K562 (cell line): ENCODE data around the gene HNRNPLL. TPM values are rescaled to one million over a fixed set of nuclear protein-coding genes. Genes with fewer than 3 reads are reported as not detected.

Source experiments
- ATAC-seq: fragments of 200-7000 bp; cut with Tn5 transposase; 3 replicates; pipeline ENCODE4 v1.9.1; 2020; ENCODE audit warnings: moderate library complexity
- BruUV-seq: library from RNA; stranded (reverse); fragments of 400-500 nt; replicated peaks from 2 replicates; lab custom pipeline; 2021; lab: Mats Ljungman, UMichigan
- CTCF ChIA-PET: fragments of 300-600 bp; formaldehyde crosslinking; extraction: SDS; loops from one replicate; lab custom pipeline; 2021; ENCODE audit warnings: low intra/inter-chr PET ratio; lab: Yijun Ruan, JAX
- POLR2A ChIA-PET: fragments of 300-600, 350-650 bp; sonication (Branson Sonifier 250); formaldehyde crosslinking; extraction: SDS; loops from one replicate; lab custom pipeline; 2021; ENCODE audit warnings: antibody characterized with exemption, inconsistent platforms; lab: Yijun Ruan, JAX
- DNase-seq, 4 experiments: peaks; one replicate each; pipeline versions ENCODE4 v3.0.0 to v3.0.0-alpha.2; 2011 to 2018; ENCODE audit warnings: low spot score in 3 of 4, mixed read lengths in 3 of 4; ENCODE audit errors: extremely low read depth in 1 of 4
- FAIRE-seq: peaks from 2 replicates; lab custom pipeline; 2011; peaks lifted over from hg19 to GRCh38; lab: Jason Lieb, UNC
- H2AFZ ChIP-seq: 2 replicates; pipeline ENCODE4 v1.6.0; 2011; ENCODE audit warnings: low read depth, low read length, control low read depth, inconsistent platforms
- H3K27ac ChIP-seq: fragments of 200-600 bp; 3 replicates; pipeline ENCODE4 v1.8.0; 2011; ENCODE audit warnings: low read depth, mild to moderate bottlenecking, control low read depth, inconsistent platforms, low read length, moderate library complexity, mixed read lengths; ENCODE audit errors: extremely low read depth
- H3K27me3 ChIP-seq, 2 experiments: fragments of 300-600 bp in 1 of 2; 2 replicates in 1 of 2; 3 replicates in 1 of 2; pipeline versions ENCODE4 v1.6.0 to v1.8.0; 2011; ENCODE audit warnings: inconsistent platforms in 2 of 2, low read length in 2 of 2, mild to moderate bottlenecking in 1 of 2, mixed read lengths in 1 of 2, moderate library complexity in 1 of 2; ENCODE audit not compliant: control insufficient read depth in 2 of 2, insufficient read depth in 2 of 2
- H3K36me3 ChIP-seq: fragments of 300-600 bp; 3 replicates; pipeline ENCODE4 v1.8.0; 2011; ENCODE audit warnings: mild to moderate bottlenecking, low read length, inconsistent platforms; ENCODE audit not compliant: control insufficient read depth, insufficient read depth
- H3K4me1 ChIP-seq, 2 experiments: fragments of 200-600 bp in 1 of 2; replicated peaks in 1 of 2; 2 replicates in 1 of 2; 3 replicates in 1 of 2; pipeline versions ENCODE4 v1.5.1 to v1.8.0; 2011; ENCODE audit warnings: inconsistent platforms in 2 of 2, low read length in 2 of 2, mild to moderate bottlenecking in 1 of 2, mixed read lengths in 1 of 2, moderate library complexity in 1 of 2; ENCODE audit not compliant: control insufficient read depth in 2 of 2, insufficient read depth in 2 of 2
- H3K4me2 ChIP-seq: 2 replicates; pipeline ENCODE4 v1.6.1; 2011; ENCODE audit warnings: low read length, control low read depth, inconsistent platforms, mixed read lengths; ENCODE audit not compliant: insufficient read depth
- H3K4me3 ChIP-seq: fragments of 200-600 bp; sonication (generic), shearing (Covaris generic); 2 replicates; pipeline ENCODE4 v1.5.1; 2016; ENCODE audit warnings: control low read depth, inconsistent platforms
- H3K79me2 ChIP-seq: fragments of 200-600 bp; 3 replicates; pipeline ENCODE4 v1.8.0; 2011; ENCODE audit warnings: low read length, inconsistent platforms; ENCODE audit not compliant: control insufficient read depth, insufficient read depth
- H3K9ac ChIP-seq, 2 experiments: 2 replicates each; pipeline versions ENCODE4 v1.6.0 to v1.6.1; 2011; ENCODE audit warnings: low read depth in 2 of 2, low read length in 2 of 2, control low read depth in 1 of 2, inconsistent platforms in 1 of 2, mild to moderate bottlenecking in 1 of 2, mixed read lengths in 1 of 2; ENCODE audit not compliant: insufficient read depth in 1 of 2
- H3K9me1 ChIP-seq: one replicate; pipeline ENCODE4 v1.6.0; 2011; ENCODE audit warnings: inconsistent platforms, mild to moderate bottlenecking, low read length, moderate library complexity; ENCODE audit not compliant: control insufficient read depth, insufficient read depth
- H3K9me3 ChIP-seq: replicated peaks from 2 replicates; pipeline ENCODE4 v1.5.1; 2011; ENCODE audit warnings: low read depth, low read length, inconsistent platforms; ENCODE audit not compliant: control insufficient read depth, insufficient read depth
- H4K20me1 ChIP-seq: replicated peaks from 2 replicates; pipeline ENCODE4 v1.6.1; 2011; ENCODE audit warnings: low read length, inconsistent platforms, mixed read lengths; ENCODE audit not compliant: control insufficient read depth, insufficient read depth
- ATF2 ChIP-seq: sonication (generic); formaldehyde crosslinking; IDR thresholded peaks from 2 replicates; pipeline ENCODE4 v1.8.1; 2022; ENCODE audit warnings: missing genetic modification reagents
- ATF3 ChIP-seq, 2 experiments: fragments of 450-650 bp in 1 of 2; sonication (generic) in 1 of 2; formaldehyde crosslinking in 1 of 2; IDR thresholded peaks in 1 of 2; conservative IDR thresholded peaks in 1 of 2; 2 replicates each; pipeline versions ENCODE4 v1.6.1 to v1.8.1; 2016 to 2023; ENCODE audit warnings: mild to moderate bottlenecking in 2 of 2, moderate library complexity in 2 of 2, inconsistent platforms in 1 of 2, missing genetic modification reagents in 1 of 2
- HOXB6 ChIP-seq: fragments of 250-450 bp; sonication (Bioruptor Pico); IDR thresholded peaks from 2 replicates; pipeline ENCODE4 v1.5.1; 2022; ENCODE audit warnings: mild to moderate bottlenecking, borderline replicate concordance
- MAFG ChIP-seq: fragments of 450-650 bp; conservative IDR thresholded peaks from 2 replicates; pipeline ENCODE4 v1.6.1; 2016; ENCODE audit warnings: missing genetic modification characterization, missing compliant biosample characterization
- MLLT1 ChIP-seq, 2 experiments: fragments of 450-650 bp; IDR thresholded peaks; 2 replicates each; pipeline ENCODE4 v1.6.1; 2016
- MNT ChIP-seq, 2 experiments: fragments of 450-650 bp; conservative IDR thresholded peaks; 2 replicates each; pipeline ENCODE4 v1.6.1; 2017; ENCODE audit warnings: mild to moderate bottlenecking in 2 of 2, moderate library complexity in 2 of 2
- NFIC ChIP-seq: fragments of 450-650 bp; IDR thresholded peaks from 2 replicates; pipeline ENCODE4 v1.6.1; 2017; ENCODE audit warnings: mild to moderate bottlenecking, inconsistent platforms
- TAF9B ChIP-seq: fragments of 450-650 bp; IDR thresholded peaks from 2 replicates; pipeline ENCODE4 v1.6.1; 2018; ENCODE audit warnings: mild to moderate bottlenecking; ENCODE audit not compliant: partially characterized antibody
- TRIM24 ChIP-seq, 2 experiments: fragments of 450-650 bp; IDR thresholded peaks; 2 replicates each; pipeline ENCODE4 v1.6.1; 2016
- ZNF282 ChIP-seq: sonication (generic); formaldehyde crosslinking; IDR thresholded peaks from 2 replicates; pipeline ENCODE4 v1.8.1; 2023; ENCODE audit warnings: missing genetic modification reagents
- ZNF511 ChIP-seq: sonication (generic); formaldehyde crosslinking; IDR thresholded peaks from 2 replicates; pipeline ENCODE4 v1.8.0; 2022; ENCODE audit warnings: mild to moderate bottlenecking, missing genetic modification reagents
- WGBS: fragments of 100-300 bp; shearing (Covaris generic); methylation state at CpG from one replicate; pipeline ENCODE4 v1.1.6; 2016; ENCODE audit warnings: low coverage, mixed read lengths; ENCODE audit not compliant: insufficient coverage; ENCODE audit errors: missing lambda C conversion rate; 5-methylcytosine and 5-hydroxymethylcytosine counted together
- in situ Hi-C: fragments of 300-500 bp; cut with MboI; formaldehyde crosslinking; loops from 4 replicates; pipeline ENCODE4 v1.15.0; 2018; ENCODE audit warnings: inconsistent platforms, mixed read lengths
- intact Hi-C: fragments of 100-400 bp; cut with micrococcal nuclease; formaldehyde crosslinking; loops from 2 replicates; pipeline ENCODE4 v1.14.2; 2022
- polyA plus RNA-seq, 8 experiments: library from polyadenylated mRNA; depleted of rRNA in 4 of 8; stranded (reverse) in 5 of 8; unstranded in 3 of 8; fragments of >200 nt; fragmentation: Nextera tagmentation in 2 of 8; fragmentation: Illumina TruSeq in 1 of 8; extraction: Ambion mirVana in 2 of 8; extraction: Trizol in 1 of 8; gene quantifications; 2 replicates each; pipeline versions ENCODE4 v1.2.1 to v1.2.3, GENCODE V29; 2011 to 2014; ENCODE audit warnings: inconsistent platforms in 1 of 8, missing spikeins in 1 of 8
- total RNA-seq, 7 experiments: library from RNA; depleted of rRNA in 6 of 7; stranded (reverse); fragments of >200 nt in 6 of 7; fragmentation: Illumina TruSeq in 2 of 7; extraction: Trizol in 2 of 7; gene quantifications; 2 replicates each; pipeline versions ENCODE4 v1.2.1 to v1.2.3, GENCODE V29; 2011 to 2021; ENCODE audit warnings: low replicate concordance in 1 of 7

HNRNPLL gene
- total and polyA plus RNA-seq, 9 of the 15 experiments (the other 6 are each of a cell fraction or from before 2014, with no cell fraction given), result 19.8 to 135 (median 57.8) TPM

- Histone ChIP-seq H3K4me3 (peak overlapping the region; percentile 92), H3K27ac (peak overlapping the region; percentile 57), H3K9me1 (no peaks in the 10 kb centered on the region), H3K4me1 (peaks cover 17 to 28% of the 10 kb centered on the region in 2 experiments), H2AFZ (no peak overlapping the region), H4K20me1 (peaks cover 11% of the 10 kb centered on the region), H3K9ac (peak overlapping the region in 1 of 2 experiments; percentile 88; a peak in 3 of 4 replicates), H3K4me2 (peak overlapping the region; percentile 82), H3K36me3 (peaks cover 11% of the 10 kb centered on the region; the same call in 1 of the 3 replicates), H3K27me3 (no peaks in the 10 kb centered on the region), H3K79me2 (peaks cover 88% of the 10 kb centered on the region), H3K9me3 (no peaks in the 10 kb centered on the region)
- POLR2A ChIA-PET, result interaction anchor here (0.6 to 3.5 kb wide), 10 partner anchors 8 to 152 kb away, joined by 3 to 15 read pairs (median 4); partner anchors contain the start of gene SRSF7
- ATAC-seq (no peak), FAIRE-seq (no peak), DNase-seq (no peak)
- CTCF ChIA-PET, result no interaction called here
- intact Hi-C loops (no loop called here), in situ Hi-C loops (no loop called here)
- BruUV-seq, result no TSS peak
- 11% methylated on average over 1 of the region's 1 CpG for WGBS
- peak; percentile 17 for TF ChIP-seq TAF9B
- TF ChIP-seq NFIC, result peak; percentile 97
- no peak for TF ChIP-seq ZNF282
- TF ChIP-seq TRIM24 (IDR thresholded peaks at IDR 0.05), result no peak
- TF ChIP-seq ATF2, result no peak
- TF ChIP-seq MAFG (tag), result no peak
- no peak for TF ChIP-seq ZNF511 (CRISPR knock-in tag)
- TF ChIP-seq HOXB6 (CRISPR knock-in tag), result no peak
- 0 out of 2 replicates have a peak, but pooled peaks have one; percentile 6 for TF ChIP-seq ATF3 (IDR thresholded peaks at IDR 0.05)
- TF ChIP-seq ATF3 (CRISPR knock-in tag; conservative IDR thresholded peaks at IDR 0.05), result no peak
- 0 out of 4 replicates have a peak, but pooled peaks of 1 of the 2 experiments have one; percentile 7 for TF ChIP-seq MNT (conservative IDR thresholded peaks at IDR 0.05)
- peak in 1 of 2 experiments; percentile 2; a peak in 1 of 4 replicates for TF ChIP-seq MLLT1 (IDR thresholded peaks at IDR 0.05)
Measured at GRCh38 chr2:38598991-38599295, 3.8 kb downstream of the HNRNPLL start.
